ENCODE measurements around the gene STARD3. TPM values are rescaled to one million over a fixed set of nuclear protein-coding genes. Genes with fewer than 3 reads are reported as not detected.
"Not testable (repeated sequence)": the region's sequence is repeated elsewhere in the genome, so short reads cannot be mapped to it uniquely, and the experiment has no call there.

Gene STARD3
- total RNA-seq, 1 donor from 2014 or later: 54.7 TPM

DNA sequence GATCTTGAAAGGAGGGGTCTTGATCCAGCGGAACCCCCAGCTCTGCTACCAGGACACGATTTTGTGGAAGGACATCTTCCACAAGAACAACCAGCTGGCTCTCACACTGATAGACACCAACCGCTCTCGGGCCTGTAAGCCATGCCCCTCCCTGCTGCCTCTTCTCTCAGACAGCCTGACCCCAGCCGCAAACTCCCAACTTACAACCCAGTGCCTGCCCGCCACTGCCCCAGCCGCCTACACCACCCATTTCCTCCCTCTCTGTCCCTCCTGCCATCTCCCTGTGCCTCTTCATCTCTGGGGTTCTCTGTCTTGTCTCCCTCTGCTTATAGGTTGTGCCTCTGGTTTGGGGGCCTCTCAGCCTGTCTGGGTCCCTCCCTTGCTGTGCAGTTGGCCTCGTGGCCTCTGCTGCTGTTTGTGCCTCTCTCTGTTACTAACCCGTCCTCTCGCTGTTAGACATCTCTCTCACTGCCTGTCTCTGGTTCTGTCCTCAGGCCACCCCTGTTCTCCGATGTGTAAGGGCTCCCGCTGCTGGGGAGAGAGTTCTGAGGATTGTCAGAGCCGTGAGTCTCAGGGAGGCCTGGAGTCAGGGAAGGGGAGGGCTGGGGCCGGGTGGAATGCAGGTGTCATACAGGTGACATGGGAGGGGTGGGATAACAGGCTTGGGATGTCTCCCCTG, 72.5 kb downstream of the STARD3 start:
- H3K4me1 Mint-ChIP-seq (ENCODE audit: low read depth): peaks cover 7% of the 10 kb centered on the region
- H3K27ac Mint-ChIP-seq: peak overlapping the region; percentile 63
- DNase-seq (ENCODE audit: low spot score): no peak
- H3K36me3 Mint-ChIP-seq (ENCODE audit: low read depth): no peaks in the 10 kb centered on the region
- H3K4me3 Mint-ChIP-seq: no peak overlapping the region
- intact Hi-C loops (cut with micrococcal nuclease): no loop called here
- H3K9me3 Mint-ChIP-seq: no peaks in the 10 kb centered on the region
- no peaks in the 10 kb centered on the region for H3K27me3 Mint-ChIP-seq (ENCODE audit: insufficient read depth)

DNA sequence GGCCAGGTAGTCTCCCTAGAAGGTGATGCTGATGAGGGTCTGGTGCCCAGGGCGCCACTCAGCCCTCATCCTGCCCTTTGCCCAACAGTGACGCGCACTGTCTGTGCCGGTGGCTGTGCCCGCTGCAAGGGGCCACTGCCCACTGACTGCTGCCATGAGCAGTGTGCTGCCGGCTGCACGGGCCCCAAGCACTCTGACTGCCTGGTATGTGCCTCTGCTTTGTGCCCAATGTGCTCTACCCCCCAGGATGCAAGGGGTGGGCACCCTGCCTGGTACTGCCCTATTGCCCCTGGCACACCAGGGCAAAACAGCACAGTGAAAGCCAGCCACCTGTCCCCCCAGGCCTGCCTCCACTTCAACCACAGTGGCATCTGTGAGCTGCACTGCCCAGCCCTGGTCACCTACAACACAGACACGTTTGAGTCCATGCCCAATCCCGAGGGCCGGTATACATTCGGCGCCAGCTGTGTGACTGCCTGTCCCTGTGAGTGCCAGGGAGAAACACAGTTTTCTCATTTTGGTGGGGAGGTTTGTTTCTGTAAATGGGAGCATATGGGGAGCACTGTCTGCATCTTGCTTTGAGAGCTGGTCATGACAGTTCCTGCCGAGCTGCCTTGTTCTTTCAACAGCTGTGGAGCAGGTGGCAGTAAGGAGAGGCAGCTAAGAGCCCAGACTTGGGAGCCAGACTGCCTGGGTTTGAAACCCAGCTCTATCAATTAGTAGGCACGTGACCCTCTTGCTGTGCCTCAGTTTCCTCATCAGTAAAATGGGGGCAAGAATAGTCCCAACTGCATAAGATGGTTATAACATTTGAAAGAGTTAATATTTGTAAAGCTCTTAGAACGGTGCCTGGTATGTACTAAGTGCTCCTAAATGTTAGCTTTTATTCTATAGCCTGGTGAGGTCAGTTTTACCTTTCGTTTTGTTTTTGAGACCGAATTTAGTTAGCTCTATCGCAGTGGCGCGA, 73.3 kb downstream of the STARD3 start:
- Mint-ChIP-seq H3K4me3 (no peak overlapping the region), H3K9me3 (no peaks in the 10 kb centered on the region), H3K36me3 (ENCODE audit: low read depth) (no peaks in the 10 kb centered on the region), H3K4me1 (ENCODE audit: low read depth) (peaks cover 7% of the 10 kb centered on the region), H3K27me3 (ENCODE audit: insufficient read depth) (no peaks in the 10 kb centered on the region), H3K27ac (no peak overlapping the region)
- intact Hi-C loops (cut with micrococcal nuclease): no loop called here
- DNase-seq (ENCODE audit: low spot score): no peak

DNA sequence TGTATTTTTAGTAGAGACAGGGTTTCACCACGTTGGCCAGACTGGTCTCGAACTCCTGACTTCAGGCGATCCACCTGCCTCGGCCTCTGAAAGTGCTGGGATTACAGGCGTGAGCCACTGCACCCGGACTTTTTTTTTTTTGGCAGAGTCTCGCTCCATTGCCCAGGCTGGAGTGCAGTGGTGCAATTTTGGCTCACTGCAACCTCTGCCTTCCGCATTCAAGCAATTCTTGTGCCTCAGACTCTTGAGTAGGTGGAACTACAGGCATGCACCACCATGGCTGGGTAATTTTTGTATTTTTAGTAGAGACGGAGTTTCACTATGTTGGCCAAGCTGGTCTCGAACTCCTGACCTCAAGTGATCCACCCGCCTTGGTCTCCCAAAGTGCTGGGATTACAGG, 74.1 kb downstream of the STARD3 start:
- H3K27me3 Mint-ChIP-seq (ENCODE audit: insufficient read depth); DNase-seq (ENCODE audit: low spot score); H3K4me3 Mint-ChIP-seq; H3K36me3 Mint-ChIP-seq (ENCODE audit: low read depth); H3K9me3 Mint-ChIP-seq; H3K27ac Mint-ChIP-seq; intact Hi-C loops (cut with micrococcal nuclease); H3K4me1 Mint-ChIP-seq (ENCODE audit: low read depth): not testable (repeated sequence)

DNA sequence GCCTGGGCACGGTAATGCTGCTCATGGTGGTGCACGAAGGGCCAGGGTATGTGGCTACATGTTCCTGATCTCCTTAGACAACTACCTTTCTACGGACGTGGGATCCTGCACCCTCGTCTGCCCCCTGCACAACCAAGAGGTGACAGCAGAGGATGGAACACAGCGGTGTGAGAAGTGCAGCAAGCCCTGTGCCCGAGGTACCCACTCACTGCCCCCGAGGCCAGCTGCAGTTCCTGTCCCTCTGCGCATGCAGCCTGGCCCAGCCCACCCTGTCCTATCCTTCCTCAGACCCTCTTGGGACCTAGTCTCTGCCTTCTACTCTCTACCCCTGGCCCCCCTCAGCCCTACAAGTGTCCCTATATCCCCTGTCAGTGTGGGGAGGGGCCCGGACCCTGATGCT, 74.9 kb downstream of the STARD3 start:
- intact Hi-C loops (cut with micrococcal nuclease): no loop called here
- Mint-ChIP-seq H3K36me3 (ENCODE audit: low read depth) (no peaks in the 10 kb centered on the region), H3K27me3 (ENCODE audit: insufficient read depth) (no peaks in the 10 kb centered on the region), H3K27ac (no peak overlapping the region), H3K4me1 (ENCODE audit: low read depth) (peaks cover 6% of the 10 kb centered on the region), H3K4me3 (no peak overlapping the region), H3K9me3 (no peaks in the 10 kb centered on the region)
- DNase-seq (ENCODE audit: low spot score): no peak

Other genes with a start within 250 kb of the STARD3 start
- gene FBXL20, start 235.5 kb upstream of the STARD3 start, total RNA-seq: 20.1 and 25.6 TPM in 2 replicates
- 72.0 and 73.4 TPM in 2 replicates for gene MED1, start 185.9 kb upstream of the STARD3 start, total RNA-seq
- gene CDK12, start 175.7 kb upstream of the STARD3 start, total RNA-seq: 97.4 and 99.5 TPM in 2 replicates
- not detected in 2 replicates for gene NEUROD2, start 29.2 kb upstream of the STARD3 start, total RNA-seq
- gene PPP1R1B, start 10.2 kb upstream of the STARD3 start, total RNA-seq: not detected in 2 replicates
- 0.96 and 1.4 TPM in 2 replicates for gene TCAP, start 28.2 kb downstream of the STARD3 start, total RNA-seq
- not detected in 2 replicates for gene PNMT, start 31.3 kb downstream of the STARD3 start, total RNA-seq
- 14.4 and 16.9 TPM in 2 replicates for gene PGAP3, start 50.9 kb downstream of the STARD3 start, total RNA-seq
- 2.5 and 3.0 TPM in 2 replicates for gene ERBB2, start 62.9 kb downstream of the STARD3 start, total RNA-seq
- gene MIEN1, start 93.4 kb downstream of the STARD3 start, total RNA-seq: 33.3 and 37.1 TPM in 2 replicates
- 0.64 and 0.73 TPM in 2 replicates for gene GRB7, start 100.8 kb downstream of the STARD3 start, total RNA-seq
- gene IKZF3, start 227.2 kb downstream of the STARD3 start, total RNA-seq: 22.8 and 25.1 TPM in 2 replicates
- 0.37 TPM in 1 of 2 replicates, not detected in the other for gene ZPBP2, start 231.1 kb downstream of the STARD3 start, total RNA-seq

All from activated T-helper 1 cell treated with anti-CD3 and anti-CD28 coated beads, Interleukin-12 subunit alpha, Interleukin-12 subunit beta, Interleukin-2, Interleukin-4 antibody, amounts not matched to agents 30 ng/mL and 10 ng/mL and 1 ng/mL, durations not matched to agents 14 hours and 24 hours and 36 hours (primary cell).